ENCODE data around the gene ANXA7. TPM values are rescaled to one million over a fixed set of nuclear protein-coding genes. Genes with fewer than 3 reads are reported as not detected.

ANXA7 gene
- total RNA-seq, 1 donor from 2014 or later = 63.2 TPM

DNA sequence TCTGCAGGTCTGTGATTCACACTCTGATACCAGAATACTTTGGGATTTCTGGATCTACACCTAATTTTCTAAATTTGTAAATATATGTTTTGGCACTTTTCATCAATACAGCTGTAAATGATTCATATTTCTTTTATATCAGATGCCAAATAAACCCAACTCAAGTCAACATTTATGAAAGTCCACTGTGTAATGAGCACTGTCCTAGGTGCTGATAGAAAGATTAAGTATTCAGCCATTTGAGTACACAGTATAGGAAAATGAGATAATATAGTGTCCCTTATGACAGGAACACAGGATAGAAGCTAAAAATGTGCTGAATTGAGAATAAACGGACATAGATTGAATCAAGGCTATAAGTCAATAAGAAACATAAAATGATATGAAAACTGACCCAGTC is 6.4 kb downstream of the ANXA7 start:
- H3K4me1 ChIP-seq = peaks cover 3 to 6% of the 10 kb centered on the region in 2 donors
- no peak for DNase-seq (ENCODE audit: low spot score in 2 of 2)
- no peak overlapping the region for H3K27ac ChIP-seq
- H3K9me3 ChIP-seq = no peaks in the 10 kb centered on the region
- no peaks in the 10 kb centered on the region for H3K27me3 ChIP-seq
- TF ChIP-seq, protein P1, sequence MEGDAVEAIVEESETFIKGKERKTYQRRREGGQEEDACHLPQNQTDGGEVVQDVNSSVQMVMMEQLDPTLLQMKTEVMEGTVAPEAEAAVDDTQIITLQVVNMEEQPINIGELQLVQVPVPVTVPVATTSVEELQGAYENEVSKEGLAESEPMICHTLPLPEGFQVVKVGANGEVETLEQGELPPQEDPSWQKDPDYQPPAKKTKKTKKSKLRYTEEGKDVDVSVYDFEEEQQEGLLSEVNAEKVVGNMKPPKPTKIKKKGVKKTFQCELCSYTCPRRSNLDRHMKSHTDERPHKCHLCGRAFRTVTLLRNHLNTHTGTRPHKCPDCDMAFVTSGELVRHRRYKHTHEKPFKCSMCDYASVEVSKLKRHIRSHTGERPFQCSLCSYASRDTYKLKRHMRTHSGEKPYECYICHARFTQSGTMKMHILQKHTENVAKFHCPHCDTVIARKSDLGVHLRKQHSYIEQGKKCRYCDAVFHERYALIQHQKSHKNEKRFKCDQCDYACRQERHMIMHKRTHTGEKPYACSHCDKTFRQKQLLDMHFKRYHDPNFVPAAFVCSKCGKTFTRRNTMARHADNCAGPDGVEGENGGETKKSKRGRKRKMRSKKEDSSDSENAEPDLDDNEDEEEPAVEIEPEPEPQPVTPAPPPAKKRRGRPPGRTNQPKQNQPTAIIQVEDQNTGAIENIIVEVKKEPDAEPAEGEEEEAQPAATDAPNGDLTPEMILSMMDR (IDR thresholded peaks at IDR 0.05) = no peak
- H3K36me3 ChIP-seq = peaks cover 0 to 11% of the 10 kb centered on the region in 2 donors
- no peak overlapping the region for H3K4me3 ChIP-seq
- intact Hi-C loops (cut with DNase I) = no loop called here

DNA sequence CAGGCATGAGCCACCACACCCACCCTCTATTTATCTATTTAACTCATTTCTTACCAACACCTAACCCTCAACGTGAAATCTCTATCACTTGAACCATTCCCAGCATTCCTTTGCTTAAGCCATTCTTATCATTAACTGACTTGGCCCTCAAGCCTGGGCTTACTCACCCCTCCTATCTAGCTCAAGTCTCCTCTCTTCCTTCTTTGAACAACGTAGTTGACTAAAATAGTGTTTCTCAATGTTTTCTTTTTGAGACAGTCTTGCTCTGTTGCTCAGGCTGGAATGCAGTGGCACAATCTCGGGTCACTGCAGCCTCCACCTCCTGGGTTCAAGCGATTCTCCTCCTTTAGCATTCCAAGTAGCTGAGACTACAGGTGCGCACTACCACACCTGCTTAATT is 7.0 kb downstream of the ANXA7 start:
- Histone ChIP-seq H3K9me3 (no peaks in the 10 kb centered on the region), H3K4me1 (peaks cover 0 to under 1% of the 10 kb centered on the region in 2 donors), H3K36me3 (peaks cover 0 to 11% of the 10 kb centered on the region in 2 donors), H3K4me3 (no peak overlapping the region), H3K27me3 (no peaks in the 10 kb centered on the region), H3K27ac (no peak overlapping the region)
- intact Hi-C loops (cut with DNase I) = no loop called here
- TF ChIP-seq, protein P1 (IDR thresholded peaks at IDR 0.05) = no peak
- no peak for DNase-seq (ENCODE audit: low spot score in 2 of 2)

DNA sequence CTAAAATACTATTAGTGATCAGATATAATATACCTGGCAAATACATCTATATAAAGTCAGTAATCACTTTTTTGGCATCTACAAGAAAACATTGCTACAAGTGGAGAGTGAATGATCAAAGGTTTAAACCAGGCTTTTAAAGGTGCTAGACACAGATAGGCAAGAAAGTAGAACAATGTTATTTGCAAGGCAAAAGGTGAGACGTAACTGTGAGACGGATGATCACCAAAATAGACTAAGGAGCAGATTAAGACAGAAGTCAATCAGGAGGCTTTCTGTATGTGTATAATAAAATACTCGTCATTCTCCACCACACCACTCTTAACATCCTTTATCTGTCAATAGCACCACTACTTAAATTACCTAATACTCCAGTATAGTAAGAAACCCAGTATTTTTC is 8.3 kb downstream of the ANXA7 start:
- Histone ChIP-seq H3K27me3 (no peaks in the 10 kb centered on the region), H3K9me3 (no peaks in the 10 kb centered on the region), H3K36me3 (peaks cover 0 to 16% of the 10 kb centered on the region in 2 donors), H3K4me1 (no peaks in the 10 kb centered on the region), H3K27ac (no peak overlapping the region), H3K4me3 (no peak overlapping the region)
- intact Hi-C loops (cut with DNase I) = no loop called here
- TF ChIP-seq, protein P1 (IDR thresholded peaks at IDR 0.05) = no peak
- no peak for DNase-seq (ENCODE audit: low spot score in 2 of 2)

DNA sequence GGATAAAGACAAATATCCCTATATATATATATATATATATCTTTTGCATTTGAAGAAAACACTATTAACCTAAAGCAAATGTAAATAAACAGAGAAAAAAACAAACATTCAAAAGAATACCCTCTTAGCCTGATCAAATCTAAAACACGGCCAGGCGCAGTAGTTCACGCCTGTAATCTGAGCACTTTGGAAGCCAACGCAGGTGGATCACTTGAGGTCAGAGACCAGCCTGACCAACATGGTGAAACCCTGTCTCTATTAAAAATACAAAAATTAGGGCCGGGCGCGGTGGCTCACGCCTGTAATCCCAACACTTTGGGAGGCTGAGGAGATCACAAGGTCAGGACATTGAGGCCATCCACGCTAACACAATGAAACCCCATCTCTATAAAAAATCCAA is 9.2 kb downstream of the ANXA7 start:
- no peak overlapping the region for H3K4me3 ChIP-seq
- intact Hi-C loops (cut with DNase I) = no loop called here
- H3K36me3 ChIP-seq = peaks cover 4 to 22% of the 10 kb centered on the region in 2 donors
- no peak overlapping the region for H3K27ac ChIP-seq
- no peak for DNase-seq (ENCODE audit: low spot score in 2 of 2)
- no peaks in the 10 kb centered on the region for H3K4me1 ChIP-seq
- H3K27me3 ChIP-seq = no peaks in the 10 kb centered on the region
- no peaks in the 10 kb centered on the region for H3K9me3 ChIP-seq
- TF ChIP-seq, protein P1 (IDR thresholded peaks at IDR 0.05) = no peak

DNA sequence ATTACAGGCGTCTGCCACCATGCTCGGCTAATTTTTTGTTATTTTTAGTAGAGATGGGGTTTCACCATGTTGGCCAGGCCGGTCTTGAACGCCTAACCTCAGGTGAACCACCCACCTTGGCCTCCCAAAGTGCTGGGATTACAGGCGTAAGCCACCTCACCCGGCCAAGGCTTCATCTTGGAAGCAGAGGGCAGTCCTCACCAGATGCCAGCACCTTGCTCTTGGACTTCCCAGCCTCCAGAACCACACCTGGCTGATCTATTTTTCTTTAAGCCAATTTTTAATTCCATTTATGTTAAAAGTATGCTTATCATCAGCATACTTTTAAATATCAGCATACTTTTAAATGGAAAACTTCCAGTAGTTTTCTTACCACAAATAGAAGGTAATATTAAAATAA is 12.2 kb downstream of the ANXA7 start:
- Histone ChIP-seq H3K9me3 (no peaks in the 10 kb centered on the region), H3K4me3 (no peak overlapping the region), H3K4me1 (no peaks in the 10 kb centered on the region), H3K27ac (no peak overlapping the region), H3K36me3 (peaks cover 20 to 28% of the 10 kb centered on the region in 2 donors), H3K27me3 (no peaks in the 10 kb centered on the region)
- intact Hi-C loops (cut with DNase I) = no loop called here
- TF ChIP-seq, protein P1 (IDR thresholded peaks at IDR 0.05) = no peak
- no peak for DNase-seq (ENCODE audit: low spot score in 2 of 2)

DNA sequence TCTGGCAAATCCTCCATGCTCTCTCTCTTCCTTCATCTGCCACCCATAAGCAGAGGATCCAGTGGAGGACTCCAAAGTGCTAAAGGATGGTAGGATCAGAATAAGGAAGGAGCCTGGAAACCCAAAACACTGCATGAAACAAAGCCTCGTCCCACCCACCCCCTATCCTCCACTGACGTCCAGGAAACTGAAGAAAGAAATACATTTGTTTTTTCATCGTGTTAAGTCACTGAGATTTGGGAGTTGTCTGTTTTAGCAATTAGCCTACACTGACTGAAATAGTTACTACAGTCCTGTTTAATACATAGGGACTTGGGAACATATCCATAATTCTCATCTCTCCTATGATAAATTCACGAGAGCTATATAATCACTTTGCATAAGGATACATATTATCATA is 14.8 kb downstream of the ANXA7 start:
- no peak overlapping the region for H3K27ac ChIP-seq

More for the DNA sequence above, 14.8 kb downstream of the ANXA7 start:
- intact Hi-C loops (cut with DNase I) = no loop called here
- TF ChIP-seq, protein P1 (IDR thresholded peaks at IDR 0.05) = no peak
- Histone ChIP-seq H3K4me3 (no peak overlapping the region), H3K9me3 (no peaks in the 10 kb centered on the region), H3K4me1 (no peaks in the 10 kb centered on the region), H3K36me3 (peaks cover 37 to 50% of the 10 kb centered on the region in 2 donors), H3K27me3 (no peaks in the 10 kb centered on the region)
- no peak for DNase-seq (ENCODE audit: low spot score in 2 of 2)

Data from ascending aorta (tissue), 2 donors.